Activated CD8-positive, alpha-beta memory T cell treated with anti-CD3 and anti-CD28 coated beads for 48 hours (primary cell): ENCODE data around the gene CREB3L2.
"Not testable (repeated sequence)": the region's sequence is repeated elsewhere in the genome, so short reads cannot be mapped to it uniquely, and the experiment has no call there.

ENCODE experiments used
- DNase-seq, 3 experiments: peaks; one replicate each; pipeline ENCODE4 v3.0.0-alpha.2; 2020; ENCODE audit warnings: low read depth in 2 of 3, low spot score in 2 of 3

CREB3L2 gene

DNA sequence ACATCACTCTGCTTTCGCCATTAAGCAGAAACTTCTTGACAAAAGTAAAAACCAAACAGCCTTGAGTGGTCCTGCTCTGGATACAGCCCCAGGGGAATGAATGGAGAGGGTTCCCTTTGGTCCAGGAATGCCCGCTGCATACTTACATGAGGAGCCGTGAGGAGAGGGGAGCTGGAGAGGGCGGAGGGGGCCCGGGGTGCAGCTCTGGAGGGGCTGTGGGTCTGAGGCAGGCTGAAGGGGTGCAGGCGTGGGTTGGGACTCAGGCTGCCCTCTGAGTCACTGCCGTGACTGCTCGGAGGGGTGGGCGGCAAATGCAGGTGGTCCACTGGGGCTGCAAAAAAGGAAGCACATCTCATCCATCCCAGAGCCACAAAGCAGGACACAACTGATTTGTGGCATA, 93.8 kb downstream of the CREB3L2 start:
- DNase-seq = no peak

DNA sequence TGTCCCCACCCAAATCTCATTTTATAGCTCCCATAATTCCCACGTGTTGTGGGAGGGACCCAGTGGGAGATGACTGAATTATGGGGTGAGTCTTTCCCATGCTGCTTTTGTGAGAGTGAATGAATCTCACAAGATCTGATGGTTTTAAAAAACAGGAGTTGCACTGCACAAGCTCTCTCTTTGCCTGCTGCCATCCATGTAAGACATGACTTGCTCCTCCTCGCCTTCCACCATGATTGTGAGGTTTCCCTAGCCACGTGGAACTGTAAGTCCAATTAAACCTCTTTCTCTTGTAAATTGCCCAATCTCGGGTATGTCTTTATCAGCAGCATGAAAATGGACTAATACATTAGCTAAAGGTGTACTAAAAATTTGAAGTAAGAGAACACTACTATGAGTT, 95.2 kb downstream of the CREB3L2 start:
- not testable (repeated sequence) for DNase-seq

GRCh38 chr7:137904833-137905232, 97.1 kb downstream of the CREB3L2 start:
- DNase-seq = no peak

DNA sequence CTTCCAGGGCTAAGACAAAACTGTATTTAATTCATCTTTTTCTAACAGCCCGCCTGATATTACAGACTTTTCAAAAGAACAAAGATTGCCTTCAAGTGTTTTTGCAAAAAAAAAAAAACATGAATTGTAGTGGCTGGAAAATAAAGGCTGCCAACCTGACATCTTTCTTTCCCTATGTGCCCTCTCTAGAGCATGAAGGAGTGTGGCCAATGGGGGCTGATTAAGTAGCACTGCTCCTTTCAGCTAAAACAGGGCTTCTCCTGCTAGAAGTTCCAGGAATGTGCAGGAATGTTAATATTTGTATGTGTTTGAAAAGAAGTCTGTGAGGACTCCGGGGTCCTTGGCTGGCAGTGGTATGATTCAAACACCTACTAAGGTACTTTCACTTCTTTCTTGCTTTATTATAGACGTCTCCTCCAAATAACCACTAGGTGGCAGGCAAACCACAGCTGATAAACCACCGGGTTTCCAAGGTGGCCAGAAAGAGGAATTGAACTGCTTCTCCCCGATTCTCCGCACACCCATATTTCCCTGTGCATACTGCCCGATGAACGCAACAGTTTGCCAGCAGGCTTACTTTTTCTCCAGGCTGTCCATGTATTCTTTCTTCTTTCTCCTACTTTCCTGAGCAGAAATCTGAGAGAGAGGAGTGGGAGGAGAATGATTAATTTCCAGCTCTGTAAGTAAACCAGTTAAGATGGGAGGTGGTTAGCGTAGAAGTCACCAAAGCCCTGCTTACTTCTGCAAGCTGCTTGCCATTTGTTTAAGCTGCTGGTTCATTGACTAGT, 98.3 kb downstream of the CREB3L2 start:
- no peak for DNase-seq

DNA sequence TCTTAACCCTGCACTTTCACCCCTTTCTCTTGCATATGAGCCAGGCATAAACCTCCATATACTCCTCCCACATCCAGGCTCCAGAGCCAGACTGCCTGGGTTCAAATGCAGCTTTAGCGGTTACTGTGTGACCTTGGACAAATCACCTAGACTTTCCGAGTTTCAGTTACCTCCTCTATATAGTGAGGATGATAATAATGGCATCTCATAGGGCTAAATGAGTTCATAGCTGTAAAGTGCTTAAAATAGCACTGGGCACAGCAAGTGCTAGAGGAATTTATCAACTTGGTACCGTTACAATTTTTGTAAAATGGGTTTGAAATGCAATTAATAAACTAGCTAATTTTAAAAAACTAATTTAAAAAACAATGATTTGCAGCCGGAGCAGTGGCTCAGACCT, 101.7 kb downstream of the CREB3L2 start:
- no peak for DNase-seq

- peak; percentile 51 to 61 (median 54) for DNase-seq
Observed at GRCh38 chr7:137898839-137899721, 102.8 kb downstream of the CREB3L2 start.

DNA sequence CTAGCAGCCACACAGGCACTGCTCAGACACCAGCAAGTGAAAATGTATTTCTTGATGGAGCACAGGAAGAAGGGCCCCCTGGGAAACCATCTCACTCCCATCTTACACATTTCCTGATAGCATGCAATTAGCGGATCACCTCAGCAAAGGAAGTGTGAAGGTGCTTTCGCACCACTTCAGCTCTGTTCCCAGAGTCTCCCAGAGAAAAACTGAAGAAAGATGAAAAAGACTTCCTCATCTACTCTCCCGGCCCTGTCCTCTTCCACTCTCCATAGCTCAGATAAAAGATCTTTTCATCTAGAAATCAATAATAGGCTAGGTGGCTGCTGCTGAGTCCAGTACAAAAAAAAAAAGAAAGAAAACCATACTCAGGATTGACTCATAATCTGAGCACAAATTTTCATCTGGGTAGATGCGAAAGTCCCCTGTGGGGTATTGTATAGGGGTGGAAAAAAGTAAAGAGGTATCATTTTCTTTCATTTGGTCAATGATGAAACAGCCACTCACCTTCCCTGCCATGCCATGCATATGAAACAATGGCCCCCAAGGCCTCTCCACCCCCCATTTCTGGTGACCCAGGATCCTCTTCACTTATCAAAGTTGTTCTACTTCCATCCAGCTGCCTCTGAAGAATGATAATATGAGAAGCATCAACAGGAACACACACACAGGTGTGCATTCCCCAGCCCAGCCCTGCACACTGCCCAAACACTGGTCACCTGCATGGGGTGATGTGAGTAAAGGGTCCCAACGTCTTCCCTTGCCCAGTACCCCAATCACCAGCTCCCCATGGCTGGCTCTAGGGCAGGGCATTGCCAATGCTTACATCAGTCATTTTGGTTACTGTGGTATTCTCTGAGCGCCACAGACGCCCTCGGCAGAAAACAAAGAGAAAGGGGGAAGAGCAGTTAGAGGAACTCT, 106.3 kb downstream of the CREB3L2 start:
- no peak for DNase-seq

GRCh38 chr7:137893143-137893742, 108.6 kb downstream of the CREB3L2 start:
- DNase-seq = no peak

DNA sequence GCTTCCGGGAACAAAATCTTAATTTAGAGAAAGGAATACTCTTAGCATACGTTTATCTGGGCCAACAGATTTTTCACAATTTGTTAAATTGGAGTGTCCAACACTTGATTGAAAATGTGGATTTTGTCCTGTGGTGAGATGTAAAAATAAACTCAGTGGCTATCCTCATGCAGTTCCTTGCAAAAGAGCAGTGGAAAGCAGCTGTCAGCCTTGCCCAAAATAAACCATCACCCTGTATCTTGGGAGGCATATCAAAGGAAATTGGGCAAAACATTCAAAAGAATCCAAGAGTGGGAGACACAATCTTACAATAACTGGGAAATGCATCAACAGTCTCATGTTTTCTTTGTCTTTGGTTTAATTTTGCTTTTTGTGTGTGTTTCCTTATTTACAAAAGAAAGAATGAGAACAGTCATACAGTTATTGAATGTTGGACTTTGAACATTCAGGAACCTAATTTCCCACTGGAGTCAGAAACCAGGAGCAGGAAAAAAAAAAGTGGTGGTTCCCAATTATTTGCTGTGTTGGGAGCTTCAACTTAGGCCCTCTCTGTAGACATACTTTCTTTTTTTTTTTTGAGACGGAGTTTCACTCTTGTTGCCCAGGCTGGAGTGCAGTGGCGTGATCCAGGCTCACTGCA, 110.8 kb downstream of the CREB3L2 start:
- DNase-seq = no peak

- no peak for DNase-seq
Observed at GRCh38 chr7:137890449-137890921, 111.4 kb downstream of the CREB3L2 start.

DNA sequence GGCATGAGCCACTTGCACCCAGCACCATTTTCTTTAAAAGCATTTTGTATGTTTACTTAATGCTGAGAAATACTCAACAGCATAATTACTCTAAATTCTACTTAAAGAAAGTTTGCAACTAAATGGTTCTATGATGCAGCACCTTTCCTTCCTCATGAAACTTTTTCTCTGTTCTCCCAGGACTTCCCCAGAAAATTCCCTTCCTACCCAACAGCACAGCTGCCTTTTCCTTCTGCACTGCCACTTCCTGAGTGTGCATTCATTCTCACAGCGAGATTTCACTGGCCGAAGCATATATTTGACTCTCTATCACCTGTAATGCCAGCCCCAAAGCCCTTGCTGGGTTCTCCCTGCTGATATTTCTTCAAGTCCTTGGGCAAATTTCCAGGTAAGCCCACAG, 113.6 kb downstream of the CREB3L2 start:
- no peak for DNase-seq

DNA sequence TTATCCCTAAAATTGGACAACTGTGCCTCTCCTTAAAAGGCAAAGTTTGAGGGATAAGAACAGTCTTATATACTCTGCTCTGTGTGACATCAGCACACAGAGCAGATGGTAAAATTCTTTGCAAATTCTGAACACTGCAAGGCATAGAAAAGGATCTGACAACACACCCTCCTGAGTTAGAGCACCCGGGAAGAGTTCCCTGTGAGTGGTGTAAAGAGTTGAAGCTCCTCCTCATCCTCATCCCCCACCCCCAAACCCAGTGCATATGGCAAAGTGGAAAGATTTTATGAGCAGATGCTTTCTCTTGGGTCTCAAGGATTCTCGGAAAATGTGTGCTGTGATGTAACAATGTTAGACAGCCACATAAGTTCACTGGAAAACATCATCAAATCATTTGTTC, 115.1 kb downstream of the CREB3L2 start:
- no peak for DNase-seq

DNA sequence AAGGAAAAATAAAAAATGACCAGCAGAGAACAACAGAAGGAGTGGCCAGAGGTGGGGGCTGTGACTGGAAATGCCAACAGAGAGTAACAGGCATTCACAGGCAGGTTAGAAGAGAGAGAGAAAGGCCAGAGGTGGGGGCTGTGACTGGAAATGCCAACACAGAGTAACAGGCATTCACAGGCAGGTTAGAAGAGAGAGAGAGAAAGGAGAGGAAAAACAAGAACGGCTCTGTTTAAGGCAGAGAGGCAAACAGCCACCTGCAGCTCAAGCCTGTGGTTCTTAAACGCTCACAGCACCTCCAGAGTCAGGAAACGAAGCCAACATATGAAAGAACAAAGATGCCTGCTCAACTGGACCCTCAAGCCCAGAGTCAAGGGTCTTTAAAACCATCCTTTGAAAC, 115.6 kb downstream of the CREB3L2 start:
- DNase-seq = no peak

- no peak for DNase-seq
Observed at GRCh38 chr7:137885678-137886077, 116.2 kb downstream of the CREB3L2 start.

DNA sequence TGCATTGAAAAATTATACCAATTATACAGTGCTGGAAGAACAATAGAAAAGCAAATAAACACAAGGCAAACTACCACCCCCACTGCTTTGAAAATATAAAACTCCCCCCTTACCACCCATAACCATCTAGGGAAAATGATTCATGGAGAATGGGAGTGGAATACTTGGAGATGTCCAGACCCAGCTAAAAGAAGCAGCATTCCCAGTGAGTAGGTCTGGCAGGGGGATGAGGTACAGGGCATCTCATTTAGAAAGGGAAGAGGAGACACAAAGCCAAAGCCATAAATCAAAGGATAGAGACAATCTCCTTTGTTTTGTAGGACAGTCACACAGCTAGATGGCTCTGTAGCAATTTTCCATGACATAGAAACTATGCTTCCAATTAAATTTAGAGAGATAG, 119.1 kb downstream of the CREB3L2 start:
- no peak for DNase-seq

- no peak for DNase-seq
Observed at GRCh38 chr7:137882261-137882668, 119.6 kb downstream of the CREB3L2 start.

GRCh38 chr7:137881607-137882260, 120.2 kb downstream of the CREB3L2 start:
- DNase-seq = no peak

DNA sequence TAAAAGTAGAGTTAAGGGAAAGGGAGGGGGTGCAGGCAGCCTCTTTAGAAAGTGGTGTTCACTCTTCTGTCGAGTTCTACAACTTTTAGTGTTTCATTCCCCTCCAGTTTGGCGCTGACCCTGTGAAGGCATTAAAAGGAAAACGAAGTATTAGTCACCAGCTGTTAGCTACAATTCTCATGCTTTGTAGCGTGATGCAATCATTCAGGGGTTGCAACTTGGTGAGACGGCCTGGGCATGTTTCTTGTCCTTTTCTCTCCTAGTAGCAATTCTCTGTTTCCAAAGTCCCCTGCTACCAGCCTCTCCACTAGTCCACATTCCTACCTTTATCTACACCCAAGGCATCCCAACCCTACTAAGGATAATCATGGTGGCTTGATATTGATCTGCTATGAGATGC, 121.5 kb downstream of the CREB3L2 start:
- no peak for DNase-seq

DNA sequence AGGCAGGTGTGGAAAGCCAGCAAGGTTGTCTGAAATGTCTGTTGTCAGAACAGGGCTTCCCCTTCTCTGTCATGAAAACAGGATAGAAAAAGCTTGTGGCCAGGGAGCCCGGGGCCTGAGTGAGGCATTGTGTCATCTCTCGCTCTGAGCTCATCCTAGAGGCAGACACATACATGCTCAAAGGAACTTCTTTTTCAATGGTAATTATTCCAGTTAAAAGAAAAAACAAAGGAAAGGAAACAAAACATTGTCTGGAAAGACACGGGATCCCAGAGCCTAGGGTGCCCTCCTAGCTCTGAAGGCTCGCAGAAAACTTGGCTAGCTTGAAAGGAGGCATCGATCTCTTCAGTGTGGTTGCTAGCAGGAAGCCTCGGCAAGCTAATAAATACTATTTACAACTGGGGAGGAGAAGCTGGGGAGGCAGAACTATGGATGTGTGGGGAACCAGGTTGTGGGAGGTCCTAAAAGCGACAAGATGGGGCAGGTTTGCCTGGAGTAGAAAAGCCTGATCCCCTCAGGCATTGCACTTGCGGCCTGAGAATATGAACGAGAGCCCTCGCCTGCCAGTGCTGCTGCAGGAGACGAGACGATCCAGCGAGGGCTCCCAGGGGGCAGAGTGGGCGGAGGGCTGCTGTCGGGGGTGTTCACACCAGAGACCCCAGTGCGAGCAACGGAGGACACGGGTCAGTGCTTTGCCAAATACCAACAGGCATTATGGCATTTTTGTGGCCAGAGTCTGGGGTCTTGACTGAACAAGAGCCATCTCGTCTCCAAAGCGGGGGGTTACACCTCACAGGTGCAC, 122.3 kb downstream of the CREB3L2 start:
- DNase-seq = no peak
